Glutamatergic neuron (in vitro differentiated cells): ENCODE data around the gene TAL1. TPM values are rescaled to one million over a fixed set of nuclear protein-coding genes. Genes with fewer than 3 reads are reported as not detected.
"Not testable (repeated sequence)": the region's sequence is repeated elsewhere in the genome, so short reads cannot be mapped to it uniquely, and the experiment has no call there.

Experiments used
- DNase-seq: peaks from one replicate; pipeline ENCODE4 v3.0.0; 2022
- H3K27ac Mint-ChIP-seq: one replicate; pipeline ENCODE4 v1.8.0; 2020; ENCODE audit warnings: mild to moderate bottlenecking, mixed read lengths, inconsistent platforms; ENCODE audit not compliant: unreplicated experiment
- H3K27me3 Mint-ChIP-seq: one replicate; pipeline ENCODE4 v1.8.0; 2020; ENCODE audit warnings: mild to moderate bottlenecking, moderate library complexity, mixed read lengths, inconsistent platforms; ENCODE audit not compliant: unreplicated experiment
- H3K36me3 Mint-ChIP-seq: one replicate; pipeline ENCODE4 v1.8.0; 2020; ENCODE audit warnings: mild to moderate bottlenecking, mixed read lengths, inconsistent platforms; ENCODE audit not compliant: unreplicated experiment
- H3K4me1 Mint-ChIP-seq: one replicate; pipeline ENCODE4 v1.8.0; 2020; ENCODE audit warnings: mild to moderate bottlenecking, low read depth, mixed read lengths, inconsistent platforms; ENCODE audit not compliant: unreplicated experiment
- H3K4me3 Mint-ChIP-seq: one replicate; pipeline ENCODE4 v1.8.0; 2020; ENCODE audit warnings: mild to moderate bottlenecking, mixed read lengths, inconsistent platforms; ENCODE audit not compliant: unreplicated experiment
- H3K9me3 Mint-ChIP-seq: one replicate; pipeline ENCODE4 v1.8.0; 2020; ENCODE audit warnings: mild to moderate bottlenecking, moderate library complexity, mixed read lengths, inconsistent platforms; ENCODE audit not compliant: unreplicated experiment
- CTCF ChIP-seq: fragments of 200-600 bp; sonication (generic); IDR thresholded peaks from one replicate; pipeline ENCODE4 v1.5.0; 2021; ENCODE audit not compliant: partially characterized antibody, unreplicated experiment
- long read RNA-seq: library from polyadenylated mRNA; unstranded; transcript quantifications from one replicate; pipeline ENCODE4 v2.0.0, GENCODE V29; 2020; ENCODE audit not compliant: unreplicated experiment
- total RNA-seq: library from RNA; stranded (reverse); fragmentation: NEBNext Ultra II Directional; extraction: Animal tissue kit (Norgen Biotek cat#: 25700); gene quantifications from one replicate; pipeline ENCODE4 v1.2.1, GENCODE V29; 2021; ENCODE audit not compliant: unreplicated experiment

TAL1 gene
- total RNA-seq = 2.1 TPM
- long read RNA-seq = 0 reads

- H3K27ac Mint-ChIP-seq = peak within 1 kb of the TSS; percentile 78
These were observed at the start of gene TAL1 for GRCh38 chr1:47232187-47232874. Gene TAL1, minus strand, starts transcription at chr1:47232225. Its CDS starts 6,337 bp downstream, at chr1:47225888.

GRCh38 chr1:47280142-47280541 is 48.1 kb upstream of the TAL1 start:
- no peak overlapping the region for H3K4me3 Mint-ChIP-seq
- H3K27me3 Mint-ChIP-seq = no peaks in the 10 kb centered on the region
- no peak for DNase-seq
- H3K36me3 Mint-ChIP-seq = no peaks in the 10 kb centered on the region
- TF ChIP-seq CTCF = no peak
- H3K4me1 Mint-ChIP-seq = peaks cover 3% of the 10 kb centered on the region
- no peak overlapping the region for H3K27ac Mint-ChIP-seq
- no peaks in the 10 kb centered on the region for H3K9me3 Mint-ChIP-seq

More at GRCh38 chr1:47232187-47232874, at the start of gene TAL1:
- Mint-ChIP-seq H3K27me3 (peaks cover 56% of the 10 kb centered on the region), H3K36me3 (no peaks in the 10 kb centered on the region), H3K4me1 (peaks cover 8% of the 10 kb centered on the region), H3K9me3 (peaks cover 15% of the 10 kb centered on the region), H3K4me3 (peak within 1 kb of the TSS; percentile 86)
- no peak for DNase-seq
- no peak for TF ChIP-seq CTCF

- TF ChIP-seq CTCF = no peak
- Mint-ChIP-seq H3K27me3 (no peaks in the 10 kb centered on the region), H3K36me3 (no peaks in the 10 kb centered on the region), H3K4me1 (no peaks in the 10 kb centered on the region), H3K9me3 (no peaks in the 10 kb centered on the region), H3K27ac (no peak overlapping the region), H3K4me3 (no peak overlapping the region)
- DNase-seq = no peak
These were observed 44.8 kb upstream of the TAL1 start for GRCh38 chr1:47276850-47277249.

- H3K9me3 Mint-ChIP-seq, DNase-seq, H3K27ac Mint-ChIP-seq, H3K4me3 Mint-ChIP-seq, H3K36me3 Mint-ChIP-seq, H3K4me1 Mint-ChIP-seq, H3K27me3 Mint-ChIP-seq: not testable (repeated sequence)
These were observed 43.8 kb upstream of the TAL1 start for GRCh38 chr1:47275811-47276210.

GRCh38 chr1:47265529-47265928 is 33.5 kb upstream of the TAL1 start:
- not testable (repeated sequence) for H3K36me3 Mint-ChIP-seq, H3K9me3 Mint-ChIP-seq, H3K4me1 Mint-ChIP-seq, H3K27ac Mint-ChIP-seq, H3K27me3 Mint-ChIP-seq, DNase-seq, H3K4me3 Mint-ChIP-seq

GRCh38 chr1:47262787-47263413 is 30.9 kb upstream of the TAL1 start:
- Mint-ChIP-seq H3K4me3 (no peak overlapping the region), H3K36me3 (no peaks in the 10 kb centered on the region), H3K9me3 (no peaks in the 10 kb centered on the region), H3K4me1 (no peaks in the 10 kb centered on the region), H3K27me3 (no peaks in the 10 kb centered on the region), H3K27ac (no peak overlapping the region)
- peak; percentile 74 for TF ChIP-seq CTCF
- peak; percentile 49 for DNase-seq
